Mesodermal cell (in vitro differentiated cells): Measurements from ENCODE around the gene SPRR5. TPM values are rescaled to one million over a fixed set of nuclear protein-coding genes. Genes with fewer than 3 reads are reported as not detected.
A peak's percentile ranks its signal among the peaks of the same experiment; 100 is the strongest.

Experiments
- H3K27ac ChIP-seq: 2 replicates; pipeline ENCODE4 v1.7.0; 2013; ENCODE audit warnings: mild to moderate bottlenecking, low read depth, low read length, moderate library complexity; ENCODE audit not compliant: severe bottlenecking
- H3K36me3 ChIP-seq: 2 replicates; pipeline ENCODE4 v1.7.1; 2013; ENCODE audit warnings: mild to moderate bottlenecking, low read length, moderate library complexity; ENCODE audit not compliant: control insufficient read depth, insufficient read depth
- H3K4me1 ChIP-seq: one replicate; pipeline ENCODE4 v1.7.1; 2013; ENCODE audit warnings: mild to moderate bottlenecking, low read length; ENCODE audit not compliant: insufficient read depth, control insufficient read depth, poor library complexity, severe bottlenecking
- H3K4me3 ChIP-seq: 2 replicates; pipeline ENCODE4 v1.7.0; 2013; ENCODE audit warnings: low read length, control low read depth, mild to moderate bottlenecking; ENCODE audit not compliant: insufficient read depth, poor library complexity, severe bottlenecking; ENCODE audit errors: extremely low read depth
- H3K9me3 ChIP-seq: 2 replicates; pipeline ENCODE4 v1.7.1; 2013; ENCODE audit warnings: mild to moderate bottlenecking, low read length, moderate library complexity; ENCODE audit not compliant: control insufficient read depth
- WGBS, 2 experiments: methylation state at CpG; one replicate each; pipeline ENCODE4 v1.1.5; 2013; ENCODE audit warnings: missing lambda C conversion rate in 2 of 2; ENCODE audit not compliant: insufficient coverage in 2 of 2; 5-methylcytosine and 5-hydroxymethylcytosine counted together
- polyA plus RNA-seq, 2 experiments: library from polyadenylated mRNA; stranded (reverse); fragments of 50-300 nt; gene quantifications; one replicate each; pipeline ENCODE4 v1.2.3, GENCODE V29; 2013

The SPRR5 gene
- not detected for polyA plus RNA-seq (2013, experiment 1 of 2)
- polyA plus RNA-seq (2013, experiment 2 of 2), result not detected

- no peak within 1 kb of the TSS for H3K27ac ChIP-seq
- no peaks in the 10 kb centered on the region for H3K4me1 ChIP-seq
- H3K4me3 ChIP-seq, result no peak within 1 kb of the TSS
- peaks cover 5% of the 10 kb centered on the region for H3K9me3 ChIP-seq
- 60 to 93% methylated on average over 2 to 3 of the region's 4 CpGs for WGBS, 2 experiments
- H3K36me3 ChIP-seq, result no peaks in the 10 kb centered on the region
These were observed at the start of gene SPRR5 for GRCh38 chr1:152946651-152947256. TSS of gene SPRR5 (plus strand) at chr1:152947206. CDS start at chr1:152948555, 1,349 bp downstream.

DNA sequence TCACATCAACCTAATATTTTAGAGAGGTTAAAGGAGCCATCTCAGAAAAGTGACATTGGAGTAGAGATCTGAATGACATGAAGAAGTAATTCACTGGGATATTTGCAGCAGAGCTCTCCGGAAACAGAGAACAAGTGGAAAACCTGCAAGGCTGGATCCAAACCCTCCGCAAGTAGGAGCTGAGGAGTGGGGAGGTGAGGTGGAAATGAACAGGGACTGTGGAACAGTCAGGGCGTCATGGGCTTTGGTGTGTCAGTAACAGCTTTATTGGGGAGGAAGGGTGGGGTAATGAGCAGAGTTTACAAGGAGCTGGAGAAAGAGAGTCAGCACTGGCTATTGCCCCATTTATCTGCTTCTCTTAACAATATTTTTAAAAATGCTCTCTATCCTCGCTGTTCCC, 48.0 kb upstream of the SPRR5 start:
- 67 to 69% methylated on average over 3 of the region's 4 CpGs for WGBS, 2 experiments
- H3K36me3 ChIP-seq, result no peaks in the 10 kb centered on the region
- no peak overlapping the region for H3K27ac ChIP-seq
- no peak overlapping the region for H3K4me3 ChIP-seq
- H3K4me1 ChIP-seq, result no peaks in the 10 kb centered on the region
- peaks cover 21% of the 10 kb centered on the region for H3K9me3 ChIP-seq

DNA sequence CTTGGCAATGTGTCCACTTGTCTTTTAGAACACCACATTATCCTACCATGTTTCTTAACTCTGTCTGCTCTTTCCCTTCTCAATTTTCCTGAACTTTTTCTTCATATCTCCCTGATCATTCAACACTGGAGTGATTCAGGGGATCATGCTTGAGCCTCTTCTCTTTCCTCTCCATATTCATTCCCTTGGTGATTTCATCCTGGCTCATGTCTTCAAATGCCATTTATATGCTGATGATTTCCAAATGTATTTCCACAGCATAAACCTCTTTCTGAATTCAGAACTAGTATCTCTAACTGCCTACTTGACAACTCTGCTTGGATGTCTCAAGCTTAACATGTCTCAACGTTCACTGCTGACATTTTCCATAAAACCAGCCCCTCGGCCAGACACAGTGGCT, 47.1 kb upstream of the SPRR5 start:
- H3K4me1 ChIP-seq, result no peaks in the 10 kb centered on the region
- H3K36me3 ChIP-seq, result no peaks in the 10 kb centered on the region
- H3K9me3 ChIP-seq, result peaks cover 21% of the 10 kb centered on the region
- 61 to 75% methylated on average over 1 to 2 of the region's 2 CpGs for WGBS, 2 experiments
- H3K4me3 ChIP-seq, result no peak overlapping the region
- no peak overlapping the region for H3K27ac ChIP-seq

- H3K36me3 ChIP-seq, result no peaks in the 10 kb centered on the region
- no peak overlapping the region for H3K27ac ChIP-seq
- H3K4me3 ChIP-seq, result no peak overlapping the region
- peaks cover 14% of the 10 kb centered on the region for H3K9me3 ChIP-seq
- H3K4me1 ChIP-seq, result peaks cover 6% of the 10 kb centered on the region
- 78 to 85% methylated on average over 4 of the region's 5 CpGs for WGBS, 2 experiments
These were observed 45.4 kb upstream of the SPRR5 start for GRCh38 chr1:152901631-152902030.

- WGBS, 2 experiments, result 38 to 39% methylated on average over 2 of the region's 4 CpGs
- Histone ChIP-seq H3K4me3 (no peak overlapping the region), H3K9me3 (peaks cover 14% of the 10 kb centered on the region), H3K36me3 (no peaks in the 10 kb centered on the region), H3K4me1 (peaks cover 9% of the 10 kb centered on the region), H3K27ac (no peak overlapping the region)
These were observed 44.4 kb upstream of the SPRR5 start for GRCh38 chr1:152902636-152903035.

DNA sequence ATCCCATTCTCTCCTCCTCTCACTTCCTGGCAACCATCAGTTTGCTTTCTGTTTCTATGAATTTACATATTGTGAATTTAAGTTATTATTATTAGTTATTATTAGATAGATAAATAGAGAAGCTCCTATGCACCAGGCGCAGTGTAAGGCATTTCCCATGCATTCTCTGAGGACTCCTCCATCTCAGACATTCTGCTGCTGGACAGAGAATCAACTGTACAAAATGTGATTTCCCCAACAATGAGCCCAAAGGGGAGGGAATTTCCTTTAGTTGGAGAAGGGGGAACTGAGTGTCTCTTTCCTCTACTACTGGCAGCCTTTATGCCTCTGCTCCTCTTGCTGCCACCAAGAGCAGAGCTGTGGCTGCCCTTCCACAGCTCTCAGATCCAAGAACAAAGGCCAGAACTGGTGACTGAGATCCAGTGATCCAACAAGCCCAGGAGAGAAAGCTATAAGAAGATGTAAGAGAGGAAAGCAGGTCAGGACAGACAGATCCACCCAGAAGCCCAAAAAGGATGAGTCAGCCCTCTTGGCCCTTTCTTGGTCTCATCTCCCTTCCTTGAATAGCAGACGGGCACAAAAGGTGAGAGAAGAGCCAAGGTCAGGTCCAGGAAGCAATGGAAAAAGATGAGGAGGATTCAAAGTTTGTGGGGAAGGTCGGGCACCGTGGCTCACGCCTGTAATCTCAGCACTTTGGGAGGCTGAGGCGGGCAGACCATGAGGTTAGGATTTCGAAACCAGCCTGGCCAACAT, 42.1 kb upstream of the SPRR5 start:
- Histone ChIP-seq H3K36me3 (no peaks in the 10 kb centered on the region), H3K4me1 (peaks cover 9% of the 10 kb centered on the region), H3K4me3 (no peak overlapping the region), H3K27ac (no peak overlapping the region), H3K9me3 (peaks cover 12% of the 10 kb centered on the region)
- WGBS, 2 experiments, result 56 to 92% methylated on average over 2 to 5 of the region's 7 CpGs

DNA sequence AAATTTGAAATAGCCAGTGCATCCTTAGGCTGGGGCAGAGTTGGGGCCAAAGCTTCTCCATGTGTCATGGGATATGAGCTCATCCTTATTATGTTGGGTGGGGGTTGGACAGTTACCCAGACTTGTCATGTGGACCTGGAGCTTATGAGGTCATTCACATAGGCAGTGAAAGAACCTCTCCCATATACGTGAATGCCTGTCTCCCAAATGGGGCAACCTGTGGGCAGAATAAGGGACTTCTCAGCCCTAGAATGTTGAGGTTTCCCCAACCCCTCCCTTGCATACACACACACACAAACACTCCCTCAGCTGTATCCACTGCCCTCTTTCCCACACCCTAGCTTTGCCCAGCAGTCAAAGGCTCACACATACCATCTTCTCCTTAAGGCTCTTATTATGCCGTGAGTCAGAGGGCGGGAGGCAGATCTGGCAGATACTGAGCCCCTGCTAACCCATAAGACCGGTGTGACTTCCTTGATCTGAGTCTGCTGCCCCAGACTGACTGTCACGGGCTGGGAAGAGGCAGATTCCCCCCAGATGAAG, 40.9 kb upstream of the SPRR5 start:
- H3K4me1 ChIP-seq, result peaks cover 9% of the 10 kb centered on the region
- H3K9me3 ChIP-seq, result peaks cover 10% of the 10 kb centered on the region
- no peaks in the 10 kb centered on the region for H3K36me3 ChIP-seq
- H3K4me3 ChIP-seq, result no peak overlapping the region
- peak overlapping the region; percentile 49 for H3K27ac ChIP-seq
- 57 to 68% methylated on average over 5 of the region's 5 CpGs for WGBS, 2 experiments

GRCh38 chr1:152907686-152908601, 39.1 kb upstream of the SPRR5 start, which contains the start of gene IVL:
TSS of gene IVL (plus strand) at chr1:152908546. CDS start at chr1:152909798, 1,252 bp downstream.
- Histone ChIP-seq H3K9me3 (peaks cover 14% of the 10 kb centered on the region), H3K36me3 (no peaks in the 10 kb centered on the region), H3K4me3 (no peak within 1 kb of the TSS), H3K4me1 (peaks cover 9% of the 10 kb centered on the region), H3K27ac (no peak within 1 kb of the TSS)
- WGBS, 2 experiments, result 62 to 73% methylated on average over 2 of the region's 4 CpGs

GRCh38 chr1:152909206-152909605, 37.8 kb upstream of the SPRR5 start:
- Histone ChIP-seq H3K9me3 (peaks cover 14% of the 10 kb centered on the region), H3K4me3 (no peak overlapping the region), H3K4me1 (peaks cover 9% of the 10 kb centered on the region), H3K27ac (no peak overlapping the region), H3K36me3 (no peaks in the 10 kb centered on the region)
- WGBS, 2 experiments, result 63 to 87% methylated on average over 3 of the region's 3 CpGs

GRCh38 chr1:152912471-152912870, 34.5 kb upstream of the SPRR5 start:
- 50 to 56% methylated on average over 1 of the region's 1 CpG for WGBS, 2 experiments
- Histone ChIP-seq H3K9me3 (peaks cover 14% of the 10 kb centered on the region), H3K27ac (no peak overlapping the region), H3K4me3 (no peak overlapping the region), H3K36me3 (no peaks in the 10 kb centered on the region), H3K4me1 (no peaks in the 10 kb centered on the region)
